ENCODE data around the gene TRAIP.
A peak's percentile ranks its signal among the peaks of the same experiment; 100 is the strongest.

TRAIP gene

GRCh38 chr3:49865198-49865784, 8.9 kb upstream of the TRAIP start:
- Histone ChIP-seq H3K79me1 (ENCODE audit: low read depth, low read length) (peaks cover 9% of the 10 kb centered on the region), H2AFZ (ENCODE audit: low read length) (no peak overlapping the region), H4K91ac (ENCODE audit: low read depth, low read length, poor library complexity) (peak overlapping the region; percentile 69), H2BK15ac (ENCODE audit: low read length) (no peak overlapping the region), H2AK5ac (ENCODE audit: low read depth, low read length) (no peak overlapping the region), H3K4ac (ENCODE audit: low read length) (no peak overlapping the region), H3K27me3 (ENCODE audit: control insufficient read depth in 3 of 3, insufficient read depth in 3 of 3, low read depth in 1 of 3, low read length in 3 of 3) (peaks cover 0 to 2% (median 0%) of the 10 kb centered on the region in 3 experiments), H3K27ac (replicated peaks; ENCODE audit: low read length) (no peak overlapping the region), H4K8ac (ENCODE audit: low read depth, low read length) (no peak overlapping the region), H3K4me1 (ENCODE audit: control insufficient read depth in 2 of 2, insufficient read depth in 1 of 2, low read depth in 1 of 2, low read length in 2 of 2) (peaks cover 25 to 38% of the 10 kb centered on the region in 2 donors), H3K9me3 (replicated peaks in 1 of 2; ENCODE audit: control insufficient read depth in 2 of 2, insufficient read depth in 1 of 2, low read depth in 1 of 2, low read length in 2 of 2) (no peaks in the 10 kb centered on the region), H3K18ac (ENCODE audit: low read length) (no peak overlapping the region), H2BK12ac (ENCODE audit: low read length) (no peak overlapping the region), H3K4me2 (ENCODE audit: insufficient read depth, low read length, poor library complexity, severe bottlenecking) (no peak overlapping the region), H3K23ac (ENCODE audit: low read depth, low read length, poor library complexity) (peak overlapping the region; percentile 71), H3K4me3 (ENCODE audit: low read length in 2 of 2) (no peak overlapping the region), H2BK5ac (ENCODE audit: low read length) (no peak overlapping the region), H3K36me3 (replicated peaks in 1 of 2; ENCODE audit: control insufficient read depth in 2 of 2, insufficient read depth in 2 of 2, low read length in 2 of 2) (peaks cover 3 to 17% of the 10 kb centered on the region in 2 donors), H2BK120ac (ENCODE audit: low read depth, low read length) (no peak overlapping the region), H3K9ac (ENCODE audit: low read depth, low read length, poor library complexity) (no peak overlapping the region), H3K14ac (ENCODE audit: low read length) (peak overlapping the region; percentile 50)
- WGBS, 2 donors (ENCODE audit: extremely low coverage in 2 of 2, insufficient read length in 2 of 2, insufficient replicate concordance in 1 of 2) = no CpG with 5 or more reads among the region's 7 CpGs
- DNase-seq (ENCODE audit: low spot score) = no peak

- H3K4me3 ChIP-seq (ENCODE audit: low read length in 2 of 2) = no peak overlapping the region
- H3K4me1 ChIP-seq (ENCODE audit: control insufficient read depth in 2 of 2, insufficient read depth in 1 of 2, low read depth in 1 of 2, low read length in 2 of 2) = peaks cover 22 to 33% of the 10 kb centered on the region in 2 donors
- no peak overlapping the region for H4K91ac ChIP-seq (ENCODE audit: low read depth, low read length, poor library complexity)
- no peaks in the 10 kb centered on the region for H3K9me3 ChIP-seq (replicated peaks in 1 of 2; ENCODE audit: control insufficient read depth in 2 of 2, insufficient read depth in 1 of 2, low read depth in 1 of 2, low read length in 2 of 2)
- no peak overlapping the region for H4K8ac ChIP-seq (ENCODE audit: low read depth, low read length)
- H2AK5ac ChIP-seq (ENCODE audit: low read depth, low read length) = no peak overlapping the region
- H3K9ac ChIP-seq (ENCODE audit: low read depth, low read length, poor library complexity) = no peak overlapping the region
- no peak overlapping the region for H3K18ac ChIP-seq (ENCODE audit: low read length)
- WGBS, 2 donors (ENCODE audit: extremely low coverage in 2 of 2, insufficient read length in 2 of 2, insufficient replicate concordance in 1 of 2) = no CpG with 5 or more reads among the region's 5 CpGs
- no peak overlapping the region for H2BK15ac ChIP-seq (ENCODE audit: low read length)
- H3K27ac ChIP-seq (replicated peaks; ENCODE audit: low read length) = no peak overlapping the region
- no peak overlapping the region for H3K23ac ChIP-seq (ENCODE audit: low read depth, low read length, poor library complexity)
- no peak overlapping the region for H2BK120ac ChIP-seq (ENCODE audit: low read depth, low read length)
- no peak overlapping the region for H2BK5ac ChIP-seq (ENCODE audit: low read length)
- H3K36me3 ChIP-seq (replicated peaks in 1 of 2; ENCODE audit: control insufficient read depth in 2 of 2, insufficient read depth in 2 of 2, low read length in 2 of 2) = peaks cover 6 to 25% of the 10 kb centered on the region in 2 donors
- H3K4me2 ChIP-seq (ENCODE audit: insufficient read depth, low read length, poor library complexity, severe bottlenecking) = no peak overlapping the region
- no peak overlapping the region for H2BK12ac ChIP-seq (ENCODE audit: low read length)
- DNase-seq (ENCODE audit: low spot score) = no peak
- H3K79me1 ChIP-seq (ENCODE audit: low read depth, low read length) = peaks cover 9% of the 10 kb centered on the region
- H3K27me3 ChIP-seq (ENCODE audit: control insufficient read depth in 3 of 3, insufficient read depth in 3 of 3, low read depth in 1 of 3, low read length in 3 of 3) = no peaks in the 10 kb centered on the region
- H2AFZ ChIP-seq (ENCODE audit: low read length) = no peak overlapping the region
- H3K4ac ChIP-seq (ENCODE audit: low read length) = no peak overlapping the region
- no peak overlapping the region for H3K14ac ChIP-seq (ENCODE audit: low read length)
These were observed 8.1 kb upstream of the TRAIP start for GRCh38 chr3:49864505-49864904.

DNA sequence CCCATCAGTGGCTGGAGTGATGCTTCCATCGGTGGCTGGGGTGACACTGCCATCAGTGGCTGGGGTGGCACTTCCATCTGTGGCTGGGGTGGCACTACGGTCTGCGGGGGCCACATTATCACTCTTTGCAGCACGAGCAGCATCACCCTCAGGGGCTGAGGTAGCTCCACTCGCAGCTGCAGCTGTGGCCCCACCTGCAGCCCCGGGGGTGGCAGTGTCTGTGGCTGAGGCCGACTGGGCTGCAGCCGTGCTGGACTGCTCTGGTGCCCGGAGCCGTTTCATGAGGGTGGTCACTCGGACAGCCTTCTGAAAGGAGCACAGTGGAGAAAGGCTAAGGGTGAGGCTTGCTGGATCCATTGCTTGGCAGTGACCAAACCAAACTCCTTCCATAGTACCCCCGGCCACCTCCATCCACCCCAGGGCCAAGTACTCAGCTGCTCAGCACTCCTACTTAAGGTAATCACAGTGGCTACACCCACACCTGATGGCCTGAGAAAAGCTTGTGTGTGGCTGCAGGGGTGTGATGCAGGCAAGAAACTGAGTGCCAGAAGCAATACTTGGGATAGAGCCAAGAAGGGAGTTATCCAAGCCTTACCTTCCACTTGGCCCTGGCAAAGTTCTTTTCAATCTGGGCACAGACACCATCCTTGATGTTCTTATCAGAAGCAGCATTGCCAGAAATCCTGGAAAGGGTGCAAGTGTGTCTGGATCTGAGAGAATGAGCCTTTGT, 3.4 kb upstream of the TRAIP start:
- H2BK120ac ChIP-seq (ENCODE audit: low read depth, low read length) = no peak overlapping the region
- H3K18ac ChIP-seq (ENCODE audit: low read length) = no peak overlapping the region
- H3K9me3 ChIP-seq (replicated peaks in 1 of 2; ENCODE audit: control insufficient read depth in 2 of 2, insufficient read depth in 1 of 2, low read depth in 1 of 2, low read length in 2 of 2) = no peaks in the 10 kb centered on the region
- no peak overlapping the region for H2AFZ ChIP-seq (ENCODE audit: low read length)
- no peak for DNase-seq (ENCODE audit: low spot score)
- H3K4me1 ChIP-seq (ENCODE audit: control insufficient read depth in 2 of 2, insufficient read depth in 1 of 2, low read depth in 1 of 2, low read length in 2 of 2) = peaks cover 5 to 9% of the 10 kb centered on the region in 2 donors
- H3K27me3 ChIP-seq (ENCODE audit: control insufficient read depth in 3 of 3, insufficient read depth in 3 of 3, low read depth in 1 of 3, low read length in 3 of 3) = no peaks in the 10 kb centered on the region
- WGBS, 2 donors (ENCODE audit: extremely low coverage in 2 of 2, insufficient read length in 2 of 2, insufficient replicate concordance in 1 of 2) = no CpG with 5 or more reads among the region's 12 CpGs
- no peak overlapping the region for H3K4me2 ChIP-seq (ENCODE audit: insufficient read depth, low read length, poor library complexity, severe bottlenecking)
- H4K91ac ChIP-seq (ENCODE audit: low read depth, low read length, poor library complexity) = no peak overlapping the region
- H3K9ac ChIP-seq (ENCODE audit: low read depth, low read length, poor library complexity) = no peak overlapping the region
- no peak overlapping the region for H3K23ac ChIP-seq (ENCODE audit: low read depth, low read length, poor library complexity)
- H3K14ac ChIP-seq (ENCODE audit: low read length) = no peak overlapping the region
- H2BK15ac ChIP-seq (ENCODE audit: low read length) = no peak overlapping the region
- no peak overlapping the region for H4K8ac ChIP-seq (ENCODE audit: low read depth, low read length)
- H3K4ac ChIP-seq (ENCODE audit: low read length) = no peak overlapping the region
- H2AK5ac ChIP-seq (ENCODE audit: low read depth, low read length) = no peak overlapping the region
- no peak overlapping the region for H3K27ac ChIP-seq (replicated peaks; ENCODE audit: low read length)
- H3K4me3 ChIP-seq (ENCODE audit: low read length in 2 of 2) = no peak overlapping the region
- H2BK12ac ChIP-seq (ENCODE audit: low read length) = no peak overlapping the region
- H3K79me1 ChIP-seq (ENCODE audit: low read depth, low read length) = peaks cover 9% of the 10 kb centered on the region
- H3K36me3 ChIP-seq (replicated peaks in 1 of 2; ENCODE audit: control insufficient read depth in 2 of 2, insufficient read depth in 2 of 2, low read length in 2 of 2) = peaks cover 10 to 36% of the 10 kb centered on the region in 2 donors
- H2BK5ac ChIP-seq (ENCODE audit: low read length) = no peak overlapping the region

DNA sequence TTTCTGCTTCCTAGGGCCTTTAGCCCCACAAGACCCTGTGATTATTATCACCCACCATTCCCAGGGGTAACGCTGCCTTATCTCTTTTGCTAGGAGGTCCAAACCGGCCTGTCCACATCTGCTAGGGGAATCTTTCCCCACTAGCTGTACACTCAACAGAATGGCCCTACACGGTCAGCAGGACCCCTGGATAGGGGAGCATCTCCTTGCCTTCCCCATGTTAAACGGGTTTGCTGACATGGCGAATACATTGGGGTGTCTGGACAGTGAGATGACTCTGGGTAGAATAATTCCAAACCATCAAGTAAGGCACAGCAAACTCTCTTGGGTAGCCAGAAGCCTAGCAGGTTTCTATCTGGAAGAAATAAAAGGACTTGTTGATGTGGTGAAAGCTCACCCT, 702 bp downstream of the TRAIP start:
- peak overlapping the region; percentile 88 for H3K4me2 ChIP-seq (ENCODE audit: insufficient read depth, low read length, poor library complexity, severe bottlenecking)

More for the DNA sequence above, 702 bp downstream of the TRAIP start:
- H3K14ac ChIP-seq (ENCODE audit: low read length) = no peak overlapping the region
- peaks cover 5 to 8% of the 10 kb centered on the region in 2 donors for H3K4me1 ChIP-seq (ENCODE audit: control insufficient read depth in 2 of 2, insufficient read depth in 1 of 2, low read depth in 1 of 2, low read length in 2 of 2)
- H4K8ac ChIP-seq (ENCODE audit: low read depth, low read length) = no peak overlapping the region
- H3K9ac ChIP-seq (ENCODE audit: low read depth, low read length, poor library complexity) = peak overlapping the region; percentile 30
- no peaks in the 10 kb centered on the region for H3K9me3 ChIP-seq (replicated peaks in 1 of 2; ENCODE audit: control insufficient read depth in 2 of 2, insufficient read depth in 1 of 2, low read depth in 1 of 2, low read length in 2 of 2)
- no peak overlapping the region for H2BK12ac ChIP-seq (ENCODE audit: low read length)
- H2AFZ ChIP-seq (ENCODE audit: low read length) = no peak overlapping the region
- no peak overlapping the region for H2BK15ac ChIP-seq (ENCODE audit: low read length)
- H3K36me3 ChIP-seq (replicated peaks in 1 of 2; ENCODE audit: control insufficient read depth in 2 of 2, insufficient read depth in 2 of 2, low read length in 2 of 2) = peaks cover 7 to 27% of the 10 kb centered on the region in 2 donors
- no CpG with 5 or more reads among the region's 5 CpGs for WGBS, 2 donors (ENCODE audit: extremely low coverage in 2 of 2, insufficient read length in 2 of 2, insufficient replicate concordance in 1 of 2)
- peak overlapping the region; percentile 61 to 97 for H3K4me3 ChIP-seq (ENCODE audit: low read length in 2 of 2)
- no peak overlapping the region for H3K18ac ChIP-seq (ENCODE audit: low read length)
- no peak overlapping the region for H2BK120ac ChIP-seq (ENCODE audit: low read depth, low read length)
- H3K27ac ChIP-seq (replicated peaks; ENCODE audit: low read length) = no peak overlapping the region
- H3K27me3 ChIP-seq (ENCODE audit: control insufficient read depth in 3 of 3, insufficient read depth in 3 of 3, low read depth in 1 of 3, low read length in 3 of 3) = no peaks in the 10 kb centered on the region
- DNase-seq (ENCODE audit: low spot score) = no peak
- H4K91ac ChIP-seq (ENCODE audit: low read depth, low read length, poor library complexity) = no peak overlapping the region
- H3K79me1 ChIP-seq (ENCODE audit: low read depth, low read length) = peaks cover 6% of the 10 kb centered on the region
- no peak overlapping the region for H2AK5ac ChIP-seq (ENCODE audit: low read depth, low read length)
- no peak overlapping the region for H2BK5ac ChIP-seq (ENCODE audit: low read length)
- no peak overlapping the region for H3K4ac ChIP-seq (ENCODE audit: low read length)
- H3K23ac ChIP-seq (ENCODE audit: low read depth, low read length, poor library complexity) = no peak overlapping the region

Measured in neuronal stem cell (in vitro differentiated cells).